MCF 10A (cell line): Measurements from ENCODE around the gene PTPRN2. TPM values are rescaled to one million over a fixed set of nuclear protein-coding genes. Genes with fewer than 3 reads are reported as not detected.

Experiments used
- BruUV-seq: library from RNA; stranded (reverse); fragments of 400-500 nt; replicated peaks from 2 replicates; lab custom pipeline; 2021; lab: Mats Ljungman, UMichigan
- CTCF ChIA-PET: fragments of 300-600 bp; sonication (Branson Sonifier 250); formaldehyde crosslinking; extraction: SDS; loops from one replicate; lab custom pipeline; 2021; ENCODE audit warnings: antibody characterized with exemption, inconsistent platforms; lab: Yijun Ruan, JAX
- POLR2A ChIA-PET: fragments of 300-600, 350-650 bp; sonication (Branson Sonifier 250); formaldehyde crosslinking; extraction: SDS; loops from one replicate; lab custom pipeline; 2020; ENCODE audit warnings: antibody characterized with exemption, inconsistent platforms; lab: Yijun Ruan, JAX
- DNase-seq: peaks from one replicate; pipeline ENCODE4 v3.0.0-alpha.2; 2018; ENCODE audit not compliant: unreplicated experiment
- H3K27ac Mint-ChIP-seq: one replicate; pipeline ENCODE4 v1.8.0; 2022; ENCODE audit warnings: mild to moderate bottlenecking, low read depth, mixed read lengths; ENCODE audit not compliant: unreplicated experiment
- H3K27me3 Mint-ChIP-seq: one replicate; pipeline ENCODE4 v1.8.0; 2022; ENCODE audit warnings: mixed read lengths; ENCODE audit not compliant: insufficient read depth, unreplicated experiment
- H3K36me3 Mint-ChIP-seq: one replicate; pipeline ENCODE4 v1.8.0; 2022; ENCODE audit warnings: mild to moderate bottlenecking, moderate library complexity, mixed read lengths; ENCODE audit not compliant: insufficient read depth, unreplicated experiment
- H3K4me1 Mint-ChIP-seq: one replicate; pipeline ENCODE4 v1.8.0; 2022; ENCODE audit warnings: mixed read lengths; ENCODE audit not compliant: insufficient read depth, unreplicated experiment
- H3K4me3 Mint-ChIP-seq: one replicate; pipeline ENCODE4 v1.8.0; 2022; ENCODE audit warnings: mild to moderate bottlenecking, moderate library complexity, mixed read lengths; ENCODE audit not compliant: unreplicated experiment
- H3K9me3 Mint-ChIP-seq: one replicate; pipeline ENCODE4 v1.8.0; 2022; ENCODE audit warnings: mixed read lengths; ENCODE audit not compliant: unreplicated experiment
- CTCF ChIP-seq: fragments of 200-600 bp; IDR thresholded peaks from one replicate; pipeline ENCODE4 v1.8.0; 2022; ENCODE audit warnings: antibody characterized with exemption, mild to moderate bottlenecking; ENCODE audit not compliant: unreplicated experiment
- intact Hi-C: fragments of 100-400 bp; cut with micrococcal nuclease; formaldehyde crosslinking; loops from 2 replicates; pipeline ENCODE4 v1.14.1; 2022
- total RNA-seq: library from RNA; stranded (reverse); gene quantifications from 2 replicates; pipeline ENCODE4 v1.2.3, GENCODE V29; 2022

Gene PTPRN2
- total RNA-seq, 1 experiment from 2014 or later = 4.5 TPM

- peaks cover 36% of the 10 kb centered on the region for H3K9me3 Mint-ChIP-seq
- POLR2A ChIA-PET = no interaction called here
- TF ChIP-seq CTCF = no peak
- H3K4me3 Mint-ChIP-seq = no peak overlapping the region
- no peaks in the 10 kb centered on the region for H3K36me3 Mint-ChIP-seq
- H3K4me1 Mint-ChIP-seq = no peaks in the 10 kb centered on the region
- H3K27ac Mint-ChIP-seq = no peak overlapping the region
- intact Hi-C loops = no loop called here
- CTCF ChIA-PET = no interaction called here
- no peaks in the 10 kb centered on the region for H3K27me3 Mint-ChIP-seq
- BruUV-seq = no TSS peak
- no peak for DNase-seq
Measured at GRCh38 chr7:157900011-157900410, 687.6 kb downstream of the PTPRN2 start.

- no peaks in the 10 kb centered on the region for H3K36me3 Mint-ChIP-seq
- H3K27me3 Mint-ChIP-seq = no peaks in the 10 kb centered on the region
- ChIA-PET CTCF (no interaction called here), POLR2A (no interaction called here)
- H3K4me3 Mint-ChIP-seq = no peak overlapping the region
- no TSS peak for BruUV-seq
- H3K9me3 Mint-ChIP-seq = peaks cover 35% of the 10 kb centered on the region
- intact Hi-C loops = no loop called here
- TF ChIP-seq CTCF = no peak
- H3K4me1 Mint-ChIP-seq = no peaks in the 10 kb centered on the region
- no peak overlapping the region for H3K27ac Mint-ChIP-seq
- no peak for DNase-seq
Measured at GRCh38 chr7:157898802-157899505, 688.7 kb downstream of the PTPRN2 start.

GRCh38 chr7:157898261-157898660 lies 689.4 kb downstream of the PTPRN2 start:
- TF ChIP-seq CTCF = no peak

GRCh38 chr7:157897681-157898080 lies 689.9 kb downstream of the PTPRN2 start:
- TF ChIP-seq CTCF = no peak
- no peak overlapping the region for H3K4me3 Mint-ChIP-seq
- intact Hi-C loops = no loop called here
- POLR2A ChIA-PET = no interaction called here
- peaks cover 3% of the 10 kb centered on the region for H3K36me3 Mint-ChIP-seq
- no TSS peak for BruUV-seq
- no peaks in the 10 kb centered on the region for H3K27me3 Mint-ChIP-seq
- CTCF ChIA-PET = interaction anchor here (1.0 kb wide), 1 partner anchor 19 kb away, joined by 4 read pairs; no protein-coding TSS in a partner anchor
- no peak overlapping the region for H3K27ac Mint-ChIP-seq
- peaks cover 34% of the 10 kb centered on the region for H3K9me3 Mint-ChIP-seq
- H3K4me1 Mint-ChIP-seq = no peaks in the 10 kb centered on the region
- DNase-seq = no peak

More at GRCh38 chr7:157898261-157898660, 689.4 kb downstream of the PTPRN2 start:
- H3K4me1 Mint-ChIP-seq = no peaks in the 10 kb centered on the region
- CTCF ChIA-PET = no interaction called here
- H3K27me3 Mint-ChIP-seq = no peaks in the 10 kb centered on the region
- H3K4me3 Mint-ChIP-seq = no peak overlapping the region
- no peak overlapping the region for H3K27ac Mint-ChIP-seq
- H3K36me3 Mint-ChIP-seq = no peaks in the 10 kb centered on the region
- peaks cover 35% of the 10 kb centered on the region for H3K9me3 Mint-ChIP-seq
- POLR2A ChIA-PET = no interaction called here
- no peak for DNase-seq
- no TSS peak for BruUV-seq
- intact Hi-C loops = no loop called here
